ENCODE data around the gene PRSS3.
"Not testable (repeated sequence)": the region's sequence is repeated elsewhere in the genome, so short reads cannot be mapped to it uniquely, and the experiment has no call there.

GRCh38 chr9:33829641-33830230 is 34.4 kb downstream of the PRSS3 start:
- not testable (repeated sequence) for TF ChIP-seq CTCF (IDR thresholded peaks at IDR 0.05 in 8 of 11, conservative IDR thresholded peaks at IDR 0.05 in 3 of 11); POLR2A (IDR thresholded peaks at IDR 0.05)
